ENCODE data around the gene ZNF214.

GRCh38 chr11:7021318-7021717 is 1.2 kb upstream of the ZNF214 start:
- TF ChIP-seq CTCF (IDR thresholded peaks at IDR 0.05 in 4 of 5, conservative IDR thresholded peaks at IDR 0.05 in 1 of 5) (no peak), POLR2A (IDR thresholded peaks at IDR 0.05) (no peak)
